Neural cell (in vitro differentiated cells): ENCODE results near the gene RPS16.

Source experiments
- CTCF ChIP-seq: fragments of 450-650 bp; IDR thresholded peaks from 2 replicates; pipeline ENCODE4 v1.5.1; 2014; ENCODE audit warnings: antibody characterized with exemption, mild to moderate bottlenecking, moderate library complexity; ENCODE audit not compliant: poor library complexity, severe bottlenecking
- EP300 ChIP-seq: fragments of 450-650 bp; conservative IDR thresholded peaks from 2 replicates; pipeline ENCODE4 v1.6.1; 2014; ENCODE audit warnings: antibody characterized with exemption, mild to moderate bottlenecking, moderate library complexity; ENCODE audit not compliant: poor library complexity, severe bottlenecking
- EZH2 ChIP-seq: fragments of 200-600, 300-800 bp; shearing (Covaris generic), sonication (generic); IDR thresholded peaks from 2 replicates; pipeline ENCODE4 v1.6.1; 2014; ENCODE audit warnings: antibody characterized with exemption, low read length, borderline replicate concordance, mild to moderate bottlenecking; ENCODE audit not compliant: insufficient read depth, poor library complexity, severe bottlenecking
- RAD21 ChIP-seq: fragments of 450-650 bp; conservative IDR thresholded peaks from 2 replicates; pipeline ENCODE4 v1.6.1; 2014; ENCODE audit warnings: antibody characterized with exemption, mild to moderate bottlenecking, moderate library complexity
- SMC3 ChIP-seq: fragments of 450-650 bp; conservative IDR thresholded peaks from 2 replicates; pipeline ENCODE4 v1.6.1; 2014; ENCODE audit warnings: antibody characterized with exemption, mild to moderate bottlenecking, moderate library complexity; ENCODE audit not compliant: poor library complexity
- TAF1 ChIP-seq: IDR thresholded peaks from 2 replicates; pipeline ENCODE4 v1.6.1; 2012; ENCODE audit warnings: low read depth

DNA sequence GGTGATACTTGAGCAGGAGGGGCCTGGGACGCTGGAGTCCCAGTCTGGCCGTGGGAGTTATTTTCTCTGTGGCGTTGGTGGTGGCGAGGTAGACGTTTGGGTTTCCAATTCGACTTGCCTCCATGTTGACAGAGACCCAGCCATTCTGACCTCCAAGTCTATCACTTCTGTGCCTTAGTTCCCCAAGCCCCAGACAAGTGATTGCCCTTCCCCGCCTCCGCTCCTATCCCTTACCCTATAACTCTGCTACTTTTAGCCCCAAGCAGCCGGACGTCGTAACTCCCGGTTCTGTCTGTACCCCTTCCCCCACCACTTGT is 45.4 kb upstream of the RPS16 start:
- TF ChIP-seq CTCF, result no peak
- TF ChIP-seq EP300, result no peak
- no peak for TF ChIP-seq RAD21
- no peak for TF ChIP-seq SMC3
- TF ChIP-seq EZH2, result no peak
- TF ChIP-seq TAF1, result no peak
